Measurements from ENCODE around the gene XPO5.

Gene XPO5

GRCh38 chr6:43472515-43472914, 103.3 kb downstream of the XPO5 start:
- in situ Hi-C loops (cut with MboI; ENCODE audit: low sequenced_read_pairs) = no loop called here
